Smooth muscle cell (in vitro differentiated cells): ENCODE results near the gene TIMMDC1. TPM values are rescaled to one million over a fixed set of nuclear protein-coding genes. Genes with fewer than 3 reads are reported as not detected.

Experiments used
- DNase-seq: peaks from one replicate; lab custom pipeline; 2025; ENCODE audit not compliant: unreplicated experiment; lab: John Stamatoyannopoulos, UW
- H2AFZ ChIP-seq: fragments of 200-600 bp; sonication (generic); 2 replicates; pipeline ENCODE4 v1.6.0; 2016; ENCODE audit warnings: antibody characterized with exemption, low read depth, mild to moderate bottlenecking
- H3F3A ChIP-seq: fragments of 200-600 bp; sonication (generic); 2 replicates; pipeline ENCODE4 v1.6.0; 2017; ENCODE audit warnings: antibody characterized with exemption, low read depth
- H3K27ac ChIP-seq: fragments of 200-600 bp; sonication (generic); 2 replicates; pipeline ENCODE4 v1.5.1; 2016; ENCODE audit warnings: low read depth, mild to moderate bottlenecking
- H3K27me3 ChIP-seq: fragments of 200-600 bp; sonication (generic); 2 replicates; pipeline ENCODE4 v1.6.1; 2016; ENCODE audit warnings: low read depth, mild to moderate bottlenecking
- H3K36me3 ChIP-seq: fragments of 200-600 bp; sonication (generic); 2 replicates; pipeline ENCODE4 v1.5.1; 2016; ENCODE audit warnings: low read depth
- H3K4me1 ChIP-seq: fragments of 200-600 bp; sonication (generic); 2 replicates; pipeline ENCODE4 v1.5.1; 2016; ENCODE audit warnings: low read depth
- H3K4me2 ChIP-seq: fragments of 200-600 bp; sonication (generic); 2 replicates; pipeline ENCODE4 v1.6.0; 2016; ENCODE audit warnings: mild to moderate bottlenecking
- H3K4me3 ChIP-seq: fragments of 200-600 bp; sonication (generic); 2 replicates; pipeline ENCODE4 v1.5.1; 2016; ENCODE audit warnings: mild to moderate bottlenecking
- H3K79me2 ChIP-seq: fragments of 200-600 bp; sonication (generic); 2 replicates; pipeline ENCODE4 v1.6.0; 2016; ENCODE audit warnings: low read depth, mild to moderate bottlenecking
- H3K9ac ChIP-seq: fragments of 200-600 bp; sonication (generic); 2 replicates; pipeline ENCODE4 v1.6.0; 2016; ENCODE audit warnings: low read depth
- H3K9me3 ChIP-seq: fragments of 200-600 bp; sonication (generic); replicated peaks from 2 replicates; pipeline ENCODE4 v1.5.1; 2016; ENCODE audit warnings: low read depth
- H4K20me1 ChIP-seq: fragments of 200-600 bp; sonication (generic); 2 replicates; pipeline ENCODE4 v1.6.0; 2016; ENCODE audit warnings: low read depth
- WGBS: methylation state at CpG from one replicate; pipeline ENCODE4 v1.1.7; 2016; ENCODE audit warnings: low lambda C conversion rate; 5-methylcytosine and 5-hydroxymethylcytosine counted together
- polyA plus RNA-seq: library from polyadenylated mRNA; unstranded; fragments of >200 nt; fragmentation: Nextera tagmentation; extraction: Ambion mirVana; gene quantifications from 2 replicates; pipeline ENCODE4 v1.2.1, GENCODE V29; 2016
- total RNA-seq: library from RNA; depleted of rRNA; stranded (reverse); fragments of >200 nt; gene quantifications from 2 replicates; pipeline ENCODE4 v1.2.3, GENCODE V29; 2014
- TF ChIP-seq, protein P1 (sequence below): fragments of 200-600 bp; sonication (generic); IDR thresholded peaks from 2 replicates; pipeline ENCODE4 v1.5.1; 2017; ENCODE audit warnings: borderline replicate concordance, mild to moderate bottlenecking, antibody characterized with exemption; ENCODE audit not compliant: insufficient read depth, poor library complexity, severe bottlenecking

Gene TIMMDC1
- total and polyA plus RNA-seq, 2 experiments from 2014 or later = 83.8 to 156 TPM

DNA sequence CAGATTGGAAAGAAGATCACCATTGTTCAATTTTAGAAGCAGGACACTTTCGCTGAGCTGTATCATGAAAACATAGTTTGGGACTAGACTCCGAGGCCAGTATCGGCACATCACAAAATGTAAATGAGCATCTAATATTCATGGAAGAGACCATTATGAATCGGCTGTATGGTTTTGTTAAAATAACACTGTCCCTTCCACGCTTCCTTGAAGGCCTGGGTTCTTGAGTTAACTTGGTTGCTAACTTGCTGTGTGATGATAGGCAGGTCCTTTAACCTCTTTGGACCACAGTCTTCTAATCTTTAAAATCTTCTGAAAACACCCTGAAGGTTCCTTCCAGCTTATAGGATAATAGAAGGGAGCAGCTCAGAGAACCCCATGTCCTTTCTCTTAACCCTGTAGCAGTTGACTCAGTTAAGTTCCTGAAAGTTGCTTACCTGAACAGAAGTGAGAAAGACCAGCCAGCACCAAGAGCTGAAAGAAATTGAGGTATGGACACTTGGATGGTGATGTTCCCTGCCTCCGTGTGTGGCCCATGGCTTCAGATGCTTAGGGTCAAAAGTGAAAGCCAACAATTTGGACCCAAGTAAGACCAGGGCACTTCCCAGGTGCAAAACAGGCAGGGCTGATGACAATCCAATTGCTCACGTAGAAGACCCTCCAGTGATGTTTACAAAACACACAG, 59.0 kb downstream of the TIMMDC1 start:
- Histone ChIP-seq H4K20me1 (no peaks in the 10 kb centered on the region), H3K27me3 (no peaks in the 10 kb centered on the region), H3F3A (no peaks in the 10 kb centered on the region), H3K4me2 (no peak overlapping the region), H3K9me3 (no peaks in the 10 kb centered on the region), H3K9ac (no peak overlapping the region), H3K36me3 (no peaks in the 10 kb centered on the region), H3K27ac (no peak overlapping the region), H3K4me1 (no peaks in the 10 kb centered on the region), H3K4me3 (no peak overlapping the region), H2AFZ (no peak overlapping the region), H3K79me2 (no peaks in the 10 kb centered on the region)
- 94% methylated on average over 7 of the region's 7 CpGs for WGBS
- no peak for DNase-seq
- TF ChIP-seq, protein P1, sequence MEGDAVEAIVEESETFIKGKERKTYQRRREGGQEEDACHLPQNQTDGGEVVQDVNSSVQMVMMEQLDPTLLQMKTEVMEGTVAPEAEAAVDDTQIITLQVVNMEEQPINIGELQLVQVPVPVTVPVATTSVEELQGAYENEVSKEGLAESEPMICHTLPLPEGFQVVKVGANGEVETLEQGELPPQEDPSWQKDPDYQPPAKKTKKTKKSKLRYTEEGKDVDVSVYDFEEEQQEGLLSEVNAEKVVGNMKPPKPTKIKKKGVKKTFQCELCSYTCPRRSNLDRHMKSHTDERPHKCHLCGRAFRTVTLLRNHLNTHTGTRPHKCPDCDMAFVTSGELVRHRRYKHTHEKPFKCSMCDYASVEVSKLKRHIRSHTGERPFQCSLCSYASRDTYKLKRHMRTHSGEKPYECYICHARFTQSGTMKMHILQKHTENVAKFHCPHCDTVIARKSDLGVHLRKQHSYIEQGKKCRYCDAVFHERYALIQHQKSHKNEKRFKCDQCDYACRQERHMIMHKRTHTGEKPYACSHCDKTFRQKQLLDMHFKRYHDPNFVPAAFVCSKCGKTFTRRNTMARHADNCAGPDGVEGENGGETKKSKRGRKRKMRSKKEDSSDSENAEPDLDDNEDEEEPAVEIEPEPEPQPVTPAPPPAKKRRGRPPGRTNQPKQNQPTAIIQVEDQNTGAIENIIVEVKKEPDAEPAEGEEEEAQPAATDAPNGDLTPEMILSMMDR = no peak

DNA sequence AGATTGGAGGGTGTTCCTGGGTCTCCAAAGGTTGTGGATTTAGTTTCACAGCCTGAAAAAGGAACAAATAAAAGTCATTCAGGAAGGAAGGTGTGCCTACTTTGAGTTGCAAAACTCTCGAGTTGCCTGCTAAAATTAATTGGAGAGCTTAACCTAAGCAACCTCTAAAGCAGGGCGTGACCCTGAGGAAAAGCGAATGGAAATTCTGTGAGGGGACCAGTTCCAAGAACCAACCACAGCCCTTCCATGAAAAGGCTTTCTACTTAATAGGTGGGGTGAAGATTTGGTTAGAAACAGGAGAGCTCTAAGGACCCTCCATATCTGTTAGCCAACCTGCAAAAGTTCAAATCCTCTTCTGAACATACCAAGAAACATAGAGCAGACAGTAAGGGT, 59.5 kb downstream of the TIMMDC1 start:
- Histone ChIP-seq H3F3A (no peaks in the 10 kb centered on the region), H3K9me3 (no peaks in the 10 kb centered on the region), H3K9ac (no peak overlapping the region), H3K4me2 (no peak overlapping the region), H2AFZ (no peak overlapping the region), H3K79me2 (no peaks in the 10 kb centered on the region), H3K36me3 (no peaks in the 10 kb centered on the region), H3K4me1 (no peaks in the 10 kb centered on the region), H4K20me1 (no peaks in the 10 kb centered on the region), H3K27ac (no peak overlapping the region), H3K4me3 (no peak overlapping the region), H3K27me3 (no peaks in the 10 kb centered on the region)
- WGBS = 94% methylated on average over 3 of the region's 3 CpGs
- TF ChIP-seq, protein P1 = no peak
- no peak for DNase-seq

DNA sequence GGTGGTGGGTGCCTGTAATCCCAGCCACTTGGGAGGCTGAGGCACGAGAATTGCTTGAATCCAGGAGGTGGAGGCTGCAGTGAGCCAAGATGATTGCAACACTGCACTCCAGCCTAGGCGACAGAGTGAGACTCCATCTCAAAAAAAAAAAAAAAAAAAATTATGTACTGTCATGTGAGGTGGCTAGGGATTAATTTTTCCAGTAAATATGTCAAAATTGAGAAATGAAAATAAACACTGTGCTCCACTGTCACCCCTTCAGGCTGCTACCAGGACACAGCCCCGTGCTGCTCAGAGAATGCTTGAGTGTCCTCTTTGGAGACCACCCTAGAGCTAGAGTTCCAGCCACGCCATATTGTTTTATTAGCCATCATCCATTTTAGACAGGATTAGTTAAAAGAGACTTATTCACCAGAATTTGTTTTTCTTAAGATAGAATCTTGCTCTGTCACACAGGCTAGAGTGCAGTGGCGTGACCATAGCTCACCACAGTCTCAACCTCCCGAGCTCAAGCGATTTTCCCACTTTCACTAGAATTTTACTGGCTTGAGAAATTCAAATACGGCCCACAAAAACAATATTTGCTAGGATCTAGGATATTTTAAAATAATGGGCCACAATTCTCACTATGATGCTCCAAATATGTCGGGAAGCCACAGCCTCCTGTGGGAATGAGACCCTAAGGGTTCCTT, 60.4 kb downstream of the TIMMDC1 start:
- H4K20me1 ChIP-seq = no peaks in the 10 kb centered on the region
- no peaks in the 10 kb centered on the region for H3K27me3 ChIP-seq
- no peaks in the 10 kb centered on the region for H3F3A ChIP-seq
- no peak for DNase-seq
- H3K4me1 ChIP-seq = no peaks in the 10 kb centered on the region
- no peak overlapping the region for H3K4me2 ChIP-seq
- no peak overlapping the region for H3K9ac ChIP-seq
- no peak overlapping the region for H3K27ac ChIP-seq
- TF ChIP-seq, protein P1 = no peak
- H3K4me3 ChIP-seq = no peak overlapping the region
- H2AFZ ChIP-seq = peak overlapping the region; percentile 12
- 94% methylated on average over 9 of the region's 9 CpGs for WGBS
- H3K36me3 ChIP-seq = no peaks in the 10 kb centered on the region
- H3K9me3 ChIP-seq = no peaks in the 10 kb centered on the region
- no peaks in the 10 kb centered on the region for H3K79me2 ChIP-seq
